Measurements from ENCODE around the gene LCAT.

The LCAT gene

DNA sequence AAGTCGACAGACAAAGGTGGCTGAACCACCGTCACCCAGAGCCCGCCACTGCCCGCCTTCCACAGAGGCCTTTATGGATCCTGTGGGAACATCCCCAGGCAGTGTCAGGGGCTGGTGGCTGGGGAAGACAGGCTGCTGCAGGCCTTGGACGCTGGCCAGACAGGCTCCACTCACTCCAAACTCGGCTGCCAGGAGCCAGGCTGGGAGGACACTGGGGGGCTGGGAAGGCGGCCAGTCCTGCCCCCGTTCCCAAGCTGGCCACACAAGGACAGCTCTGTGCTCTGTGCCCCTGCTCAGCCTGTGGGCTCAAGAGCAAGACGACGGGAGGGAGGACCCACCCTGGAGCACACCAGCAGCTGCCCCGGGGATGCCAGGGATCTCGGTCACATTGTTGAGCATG lies 7.6 kb upstream of the LCAT start:
- TF ChIP-seq, protein P1, sequence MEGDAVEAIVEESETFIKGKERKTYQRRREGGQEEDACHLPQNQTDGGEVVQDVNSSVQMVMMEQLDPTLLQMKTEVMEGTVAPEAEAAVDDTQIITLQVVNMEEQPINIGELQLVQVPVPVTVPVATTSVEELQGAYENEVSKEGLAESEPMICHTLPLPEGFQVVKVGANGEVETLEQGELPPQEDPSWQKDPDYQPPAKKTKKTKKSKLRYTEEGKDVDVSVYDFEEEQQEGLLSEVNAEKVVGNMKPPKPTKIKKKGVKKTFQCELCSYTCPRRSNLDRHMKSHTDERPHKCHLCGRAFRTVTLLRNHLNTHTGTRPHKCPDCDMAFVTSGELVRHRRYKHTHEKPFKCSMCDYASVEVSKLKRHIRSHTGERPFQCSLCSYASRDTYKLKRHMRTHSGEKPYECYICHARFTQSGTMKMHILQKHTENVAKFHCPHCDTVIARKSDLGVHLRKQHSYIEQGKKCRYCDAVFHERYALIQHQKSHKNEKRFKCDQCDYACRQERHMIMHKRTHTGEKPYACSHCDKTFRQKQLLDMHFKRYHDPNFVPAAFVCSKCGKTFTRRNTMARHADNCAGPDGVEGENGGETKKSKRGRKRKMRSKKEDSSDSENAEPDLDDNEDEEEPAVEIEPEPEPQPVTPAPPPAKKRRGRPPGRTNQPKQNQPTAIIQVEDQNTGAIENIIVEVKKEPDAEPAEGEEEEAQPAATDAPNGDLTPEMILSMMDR (conservative IDR thresholded peaks at IDR 0.05; ENCODE audit: low read depth, low read length) = no peak
- DNase-seq (ENCODE audit: low read depth) = no peak
- H3K4me3 ChIP-seq (ENCODE audit: low read depth, low read length) = no peak overlapping the region

DNA sequence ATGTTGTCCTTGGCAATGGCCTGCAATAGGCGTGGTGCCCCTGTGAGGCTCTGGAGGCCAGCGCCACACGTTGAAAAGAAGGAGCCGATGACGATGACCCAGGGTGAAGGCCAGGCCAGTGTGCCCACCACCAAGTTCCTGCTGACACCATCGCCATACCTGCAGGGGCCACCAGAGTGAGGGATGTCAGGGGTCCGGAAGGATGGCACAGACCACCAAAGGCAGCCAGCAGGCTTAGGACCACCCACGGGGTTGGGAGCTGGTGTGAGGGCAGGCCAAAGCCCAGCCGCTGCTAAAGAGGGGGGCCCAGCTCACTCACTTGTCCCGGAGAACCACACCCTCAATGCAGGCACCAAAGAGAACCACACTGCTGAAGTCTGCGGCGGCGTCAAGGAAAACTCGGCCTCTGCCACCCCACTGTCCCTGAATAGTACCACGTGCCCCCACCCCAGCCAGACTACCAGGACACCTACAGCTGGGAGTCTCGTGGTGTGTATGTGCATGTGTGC lies 6.5 kb upstream of the LCAT start:
- DNase-seq (ENCODE audit: low read depth) = no peak
- no peak overlapping the region for H3K4me3 ChIP-seq (ENCODE audit: low read depth, low read length)

DNA sequence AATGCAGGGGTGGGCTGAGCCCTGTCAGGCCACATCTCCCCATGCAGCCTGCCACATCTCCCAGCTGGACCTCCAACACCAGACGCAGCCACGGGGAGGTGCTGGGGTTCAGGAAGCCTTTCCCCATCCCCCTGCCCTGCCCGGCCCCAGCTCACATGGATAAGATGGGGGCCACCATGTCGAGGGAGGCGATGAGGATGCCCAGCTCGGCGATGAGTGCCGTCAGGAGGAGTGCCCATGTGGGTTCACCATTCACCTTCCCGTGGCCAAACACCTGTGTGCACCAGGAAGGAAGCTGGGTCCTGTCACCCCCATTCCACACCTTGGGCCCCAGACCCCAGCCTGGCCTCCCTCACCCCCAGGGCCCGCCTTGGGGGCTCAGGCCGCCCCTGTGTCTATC lies 5.7 kb upstream of the LCAT start:
- TF ChIP-seq, protein P1 (conservative IDR thresholded peaks at IDR 0.05; ENCODE audit: low read depth, low read length) = no peak
- no peak overlapping the region for H3K4me3 ChIP-seq (ENCODE audit: low read depth, low read length)
- no peak for DNase-seq (ENCODE audit: low read depth)

More for the DNA sequence above, 6.5 kb upstream of the LCAT start:
- TF ChIP-seq, protein P1 (conservative IDR thresholded peaks at IDR 0.05; ENCODE audit: low read depth, low read length) = no peak

DNA sequence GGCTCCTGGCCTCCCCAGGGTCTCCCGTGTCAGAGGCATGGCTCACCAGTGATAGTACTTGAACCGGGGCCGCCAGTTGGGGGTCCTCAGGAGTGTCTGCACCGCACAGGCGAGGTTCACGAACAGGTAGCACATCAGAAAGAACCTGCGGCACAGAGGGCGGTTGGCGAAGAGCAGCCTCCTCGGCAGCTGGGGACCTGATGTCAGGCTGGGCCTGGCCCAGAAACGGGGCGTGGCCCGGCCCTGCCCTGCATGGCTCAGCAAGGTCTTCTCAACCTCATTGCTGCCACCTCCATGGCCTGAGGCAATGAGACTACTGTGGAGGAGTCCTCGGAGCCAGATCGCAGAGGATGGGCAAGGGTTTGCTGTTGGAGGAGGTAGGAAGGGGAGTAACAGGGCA lies 4.1 kb upstream of the LCAT start:
- no peak overlapping the region for H3K4me3 ChIP-seq (ENCODE audit: low read depth, low read length)
- TF ChIP-seq, protein P1 (conservative IDR thresholded peaks at IDR 0.05; ENCODE audit: low read depth, low read length) = no peak
- no peak for DNase-seq (ENCODE audit: low read depth)

DNA sequence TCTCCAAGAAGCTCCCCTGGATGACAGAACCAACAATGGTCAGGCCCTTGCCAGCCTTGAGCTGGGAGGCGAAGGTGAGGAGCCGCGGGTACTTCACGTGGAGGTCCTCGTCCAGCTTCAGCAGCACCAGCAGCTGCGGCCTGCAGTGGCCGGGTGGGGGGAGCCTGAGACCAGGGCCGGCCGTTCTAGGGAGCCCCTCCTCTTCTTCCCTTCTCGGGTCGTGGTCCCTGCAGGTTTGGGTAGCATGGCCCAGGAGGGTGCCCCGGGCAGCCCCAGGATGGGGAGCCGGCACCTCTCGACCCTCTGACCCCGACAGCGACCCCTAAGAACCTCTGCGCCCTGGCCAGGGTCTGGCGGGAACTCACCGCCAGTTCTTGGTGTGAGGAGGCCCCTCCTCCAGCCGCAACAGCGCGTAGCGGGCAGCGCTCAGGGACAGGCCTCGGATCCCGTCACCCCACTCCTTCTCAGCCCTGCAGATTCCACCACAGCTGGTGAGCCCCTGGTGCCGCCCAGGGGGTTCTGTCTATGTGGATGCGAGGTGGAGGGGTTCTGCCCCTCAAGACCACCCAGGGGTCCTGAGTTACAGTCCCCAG lies 3.1 kb upstream of the LCAT start:
- DNase-seq (ENCODE audit: low read depth) = no peak
- TF ChIP-seq, protein P1 (conservative IDR thresholded peaks at IDR 0.05; ENCODE audit: low read depth, low read length) = no peak
- no peak overlapping the region for H3K4me3 ChIP-seq (ENCODE audit: low read depth, low read length)

DNA sequence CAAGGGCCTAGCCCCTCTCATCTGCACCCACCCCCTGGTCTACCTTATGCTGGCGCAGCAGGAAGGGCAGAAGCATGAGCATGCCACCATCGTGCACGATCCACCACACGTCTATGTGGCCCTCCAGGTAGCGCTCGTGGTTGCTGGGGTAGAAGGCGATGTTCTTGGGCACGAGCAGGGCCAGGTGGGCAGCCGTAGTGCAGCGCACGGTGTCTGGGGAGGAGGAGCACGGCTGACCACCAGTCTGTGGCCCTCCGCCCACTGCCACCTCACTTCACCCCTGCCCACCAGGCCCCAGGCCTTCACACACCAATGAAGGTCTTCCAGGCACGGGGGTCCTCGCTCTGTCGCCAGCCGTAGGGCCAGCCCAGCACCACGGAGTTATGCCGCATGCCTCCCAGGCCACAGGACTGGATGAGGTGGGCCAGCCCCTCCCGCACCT lies 2.2 kb upstream of the LCAT start:
- no peak overlapping the region for H3K4me3 ChIP-seq (ENCODE audit: low read depth, low read length)
- TF ChIP-seq, protein P1 (conservative IDR thresholded peaks at IDR 0.05; ENCODE audit: low read depth, low read length) = no peak
- no peak for DNase-seq (ENCODE audit: low read depth)

DNA sequence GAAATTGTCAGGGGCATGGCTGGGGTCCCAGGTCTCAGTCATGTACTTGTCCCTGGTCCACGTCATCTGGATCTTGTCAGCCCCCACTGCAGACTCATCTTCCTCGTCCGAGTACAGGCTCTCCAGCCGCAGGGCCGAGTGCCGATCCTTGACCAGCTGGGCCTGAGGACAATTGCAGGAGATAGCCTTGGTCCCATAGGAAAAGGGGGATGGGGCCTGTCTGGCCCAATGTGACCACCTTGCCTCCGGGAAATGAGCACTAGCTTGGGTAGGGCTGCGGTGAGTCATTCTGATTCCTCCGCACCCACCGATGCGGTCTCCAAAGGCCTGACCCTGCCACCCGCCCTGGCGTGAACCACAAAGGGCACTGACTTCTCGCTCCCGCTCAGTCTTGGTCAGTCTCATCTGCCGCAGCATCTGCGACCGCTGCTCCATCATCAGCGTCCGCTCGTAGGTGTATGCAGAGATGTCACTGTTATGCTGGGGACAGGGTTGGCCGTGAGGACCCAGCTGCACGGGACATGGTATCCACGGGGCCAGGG lies 1.5 kb upstream of the LCAT start:
- TF ChIP-seq, protein P1 (conservative IDR thresholded peaks at IDR 0.05; ENCODE audit: low read depth, low read length) = no peak
- no peak overlapping the region for H3K4me3 ChIP-seq (ENCODE audit: low read depth, low read length)
- no peak for DNase-seq (ENCODE audit: low read depth)
